Dedifferentiated amniotic fluid mesenchymal stem cell (primary cell): ENCODE measurements around the gene RNASE9.
"Not testable (repeated sequence)": the region's sequence is repeated elsewhere in the genome, so short reads cannot be mapped to it uniquely, and the experiment has no call there.

Source experiments
- DNase-seq: peaks from one replicate; pipeline ENCODE4 v3.0.0-alpha.2; 2016; ENCODE audit errors: extremely low spot score

RNASE9 gene

GRCh38 chr14:20572382-20572990 lies 11.6 kb upstream of the RNASE9 start:
- DNase-seq, result not testable (repeated sequence)

- not testable (repeated sequence) for DNase-seq
These were observed 9.9 kb upstream of the RNASE9 start for GRCh38 chr14:20570720-20571119.

GRCh38 chr14:20569865-20570264 lies 9.0 kb upstream of the RNASE9 start:
- DNase-seq, result not testable (repeated sequence)

- no peak for DNase-seq
These were observed 8.2 kb upstream of the RNASE9 start for GRCh38 chr14:20569066-20569465.

- no peak for DNase-seq
These were observed 7.5 kb upstream of the RNASE9 start for GRCh38 chr14:20568393-20568792.

- DNase-seq, result not testable (repeated sequence)
These were observed 6.4 kb upstream of the RNASE9 start for GRCh38 chr14:20567199-20567598.

GRCh38 chr14:20564501-20564997 lies 3.7 kb upstream of the RNASE9 start:
- no peak for DNase-seq

GRCh38 chr14:20563971-20564370 lies 3.1 kb upstream of the RNASE9 start:
- DNase-seq, result no peak

GRCh38 chr14:20559461-20559904 lies 1.4 kb downstream of the RNASE9 start:
- no peak for DNase-seq

GRCh38 chr14:20557212-20557542 lies 3.7 kb downstream of the RNASE9 start:
- no peak for DNase-seq

GRCh38 chr14:20556500-20557211 lies 4.2 kb downstream of the RNASE9 start:
- no peak for DNase-seq

GRCh38 chr14:20555845-20556244 lies 5.0 kb downstream of the RNASE9 start:
- no peak for DNase-seq

- DNase-seq, result no peak
These were observed 7.8 kb downstream of the RNASE9 start for GRCh38 chr14:20553024-20553423.

- DNase-seq, result no peak
These were observed 9.2 kb downstream of the RNASE9 start for GRCh38 chr14:20551606-20552005.

GRCh38 chr14:20550926-20551325 lies 9.9 kb downstream of the RNASE9 start:
- no peak for DNase-seq

GRCh38 chr14:20548414-20549158 lies 12.3 kb downstream of the RNASE9 start:
- no peak for DNase-seq

GRCh38 chr14:20546877-20547276 lies 14.0 kb downstream of the RNASE9 start:
- no peak for DNase-seq

- no peak for DNase-seq
These were observed 20.9 kb downstream of the RNASE9 start for GRCh38 chr14:20539906-20540305.

- peak; percentile 30 for DNase-seq
These were observed 29.9 kb downstream of the RNASE9 start for GRCh38 chr14:20530771-20531571.

- DNase-seq, result no peak
These were observed 31.0 kb downstream of the RNASE9 start for GRCh38 chr14:20529806-20530205.

GRCh38 chr14:20524027-20524426 lies 36.8 kb downstream of the RNASE9 start:
- DNase-seq, result no peak

GRCh38 chr14:20522332-20522731 lies 38.5 kb downstream of the RNASE9 start:
- no peak for DNase-seq
